GM19238 (cell line): ENCODE measurements around the gene CEP95.
"Not testable (repeated sequence)": the region's sequence is repeated elsewhere in the genome, so short reads cannot be mapped to it uniquely, and the experiment has no call there.

Experiments used
- DNase-seq: peaks from one replicate; pipeline ENCODE4 v3.0.0; 2011; ENCODE audit warnings: low spot score; ENCODE audit not compliant: insufficient read length

Gene CEP95

GRCh38 chr17:64571746-64572145 lies 65.0 kb downstream of the CEP95 start:
- DNase-seq: no peak

- no peak for DNase-seq
Observed at GRCh38 chr17:64572682-64573154, 65.9 kb downstream of the CEP95 start.

- DNase-seq: no peak
Observed at GRCh38 chr17:64573214-64573613, 66.4 kb downstream of the CEP95 start.

- no peak for DNase-seq
Observed at GRCh38 chr17:64574646-64575045, 67.9 kb downstream of the CEP95 start.

GRCh38 chr17:64575431-64575830 lies 68.7 kb downstream of the CEP95 start:
- no peak for DNase-seq

GRCh38 chr17:64577025-64577424 lies 70.2 kb downstream of the CEP95 start:
- not testable (repeated sequence) for DNase-seq

- DNase-seq: no peak
Observed at GRCh38 chr17:64579917-64580316, 73.1 kb downstream of the CEP95 start.

- DNase-seq: no peak
Observed at GRCh38 chr17:64580384-64581315, 73.9 kb downstream of the CEP95 start.

- DNase-seq: no peak
Observed at GRCh38 chr17:64583038-64583437, 76.3 kb downstream of the CEP95 start.

GRCh38 chr17:64585146-64585545 lies 78.4 kb downstream of the CEP95 start:
- no peak for DNase-seq
